ENCODE results near the gene ZC2HC1B. TPM values are rescaled to one million over a fixed set of nuclear protein-coding genes. Genes with fewer than 3 reads are reported as not detected.

Gene ZC2HC1B, protein sequence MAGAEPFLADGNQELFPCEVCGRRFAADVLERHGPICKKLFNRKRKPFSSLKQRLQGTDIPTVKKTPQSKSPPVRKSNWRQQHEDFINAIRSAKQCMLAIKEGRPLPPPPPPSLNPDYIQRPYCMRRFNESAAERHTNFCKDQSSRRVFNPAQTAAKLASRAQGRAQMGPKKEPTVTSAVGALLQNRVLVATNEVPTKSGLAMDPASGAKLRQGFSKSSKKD
- not detected for total RNA-seq

DNA sequence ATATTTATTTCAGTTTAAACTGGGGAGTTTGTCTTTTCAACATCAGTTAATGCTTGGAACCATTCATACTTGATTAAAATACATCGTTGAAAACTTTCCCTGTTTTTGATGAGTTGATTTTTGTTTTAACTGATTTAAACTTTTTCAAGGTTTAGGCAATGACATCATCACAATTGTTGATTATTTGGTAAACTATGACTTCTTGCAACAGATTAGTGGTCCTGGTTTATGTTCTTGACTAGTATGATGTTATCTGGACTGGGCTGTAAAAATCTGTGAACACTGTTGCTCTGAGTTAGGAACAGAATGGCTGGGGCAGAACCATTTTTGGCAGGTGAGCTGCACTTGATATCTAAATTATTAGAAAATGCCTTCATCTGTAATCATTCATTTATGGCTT, at the start of gene ZC2HC1B:
Gene ZC2HC1B (plus strand): TSS at position 241 of the 400 bp plus-strand sequence. CDS start 66 bp downstream, at position 307.

DNA sequence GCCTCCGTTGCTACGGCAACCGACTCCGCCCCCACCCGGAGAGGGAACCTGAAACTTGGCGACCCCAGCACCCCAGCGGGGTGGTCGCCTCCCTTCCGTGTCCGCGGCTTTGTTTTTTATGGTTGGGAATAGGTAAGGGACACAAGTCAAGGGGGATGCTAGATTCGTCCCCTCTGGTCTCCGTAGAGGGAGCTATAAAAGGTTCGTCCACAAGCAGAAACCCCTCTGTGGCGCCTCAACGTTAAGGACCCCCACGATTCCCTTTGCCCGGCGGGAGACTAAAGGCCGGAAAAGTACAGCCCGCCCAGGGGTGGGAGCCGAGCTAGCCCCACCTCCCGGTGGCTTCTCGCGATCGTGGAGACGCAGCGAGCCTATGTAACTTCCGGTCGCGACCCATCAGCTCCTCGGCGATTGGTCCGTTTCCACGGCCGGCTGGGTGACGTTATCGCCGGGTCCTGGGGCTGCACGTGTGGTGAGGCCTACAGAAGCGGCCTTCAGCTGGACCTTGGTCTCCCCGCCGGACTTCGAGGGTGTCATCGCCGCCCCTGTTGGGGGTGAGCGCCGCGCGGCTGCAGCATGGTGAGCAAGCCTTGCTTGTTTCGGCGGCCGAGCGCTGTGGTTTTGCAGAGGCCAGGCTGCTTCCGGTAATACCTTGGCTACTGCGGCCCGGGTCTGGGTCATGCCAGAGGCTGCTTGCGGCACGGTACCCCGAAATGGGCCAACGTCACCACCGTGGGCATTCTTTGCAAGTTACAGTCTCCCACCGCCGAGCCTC, 21.2 kb upstream of the ZC2HC1B start, which contains the start of gene LTV1:
Gene LTV1 (plus strand): TSS at position 437 of the 775 bp plus-strand sequence. CDS start 140 bp downstream, at position 577.

Small RNA genes within 50 kb of the gene (small RNA-seq; reads per million reads assigned to genes)
- gene ZC2HC1B (ENCODE audit: low replicate concordance): not detected

Other genes starting within 250 kb of the ZC2HC1B start
- gene PHACTR2, start 186.5 kb upstream of the ZC2HC1B start, total RNA-seq: 18.8 TPM
- gene LTV1, start 21.1 kb upstream of the ZC2HC1B start, total RNA-seq: 14.1 TPM
- gene PLAGL1, start 143.8 kb downstream of the ZC2HC1B start, total RNA-seq: 43.8 TPM
- 48.5 TPM for gene SF3B5, start 231.1 kb downstream of the ZC2HC1B start, total RNA-seq